ENCODE results near the gene POU3F1.

POU3F1 gene

GRCh38 chr1:38009088-38009840 is 37.3 kb downstream of the POU3F1 start:
- Histone ChIP-seq H3K36me3 (ENCODE audit: control insufficient read depth in 1 of 2, insufficient read depth in 2 of 2, low read length in 2 of 2) (peaks cover 0 to 3% of the 10 kb centered on the region in 2 donors), H3K27me3 (ENCODE audit: low read depth, low read length) (no peaks in the 10 kb centered on the region), H3K9me3 (ENCODE audit: control insufficient read depth in 1 of 2, low read length in 2 of 2) (no peaks in the 10 kb centered on the region), H3K4me1 (ENCODE audit: control insufficient read depth in 1 of 2, insufficient read depth in 2 of 2, low read length in 2 of 2) (peaks cover 6 to 17% of the 10 kb centered on the region in 2 donors), H3K27ac (ENCODE audit: low read length) (no peak overlapping the region), H3K4me3 (ENCODE audit: low read depth in 1 of 2, low read length in 2 of 2) (no peak overlapping the region)

GRCh38 chr1:38006008-38006828 is 40.4 kb downstream of the POU3F1 start:
- Histone ChIP-seq H3K4me1 (ENCODE audit: control insufficient read depth in 1 of 2, insufficient read depth in 2 of 2, low read length in 2 of 2) (peaks cover 3 to 23% of the 10 kb centered on the region in 2 donors), H3K27me3 (ENCODE audit: low read depth, low read length) (no peaks in the 10 kb centered on the region), H3K27ac (ENCODE audit: low read length) (peak overlapping the region; percentile 49), H3K9me3 (ENCODE audit: control insufficient read depth in 1 of 2, low read length in 2 of 2) (no peaks in the 10 kb centered on the region), H3K4me3 (ENCODE audit: low read depth in 1 of 2, low read length in 2 of 2) (peak overlapping the region; percentile 7 to 20), H3K36me3 (ENCODE audit: control insufficient read depth in 1 of 2, insufficient read depth in 2 of 2, low read length in 2 of 2) (no peaks in the 10 kb centered on the region)

GRCh38 chr1:38005195-38006007 is 41.2 kb downstream of the POU3F1 start, which contains the start of gene FHL3:
TSS of gene FHL3 (minus strand) at chr1:38005514. CDS start at chr1:37999412, 6,102 bp downstream.
- Histone ChIP-seq H3K9me3 (ENCODE audit: control insufficient read depth in 1 of 2, low read length in 2 of 2) (no peaks in the 10 kb centered on the region), H3K27ac (ENCODE audit: low read length) (peak within 1 kb of the TSS; percentile 85), H3K27me3 (ENCODE audit: low read depth, low read length) (no peaks in the 10 kb centered on the region), H3K4me1 (ENCODE audit: control insufficient read depth in 1 of 2, insufficient read depth in 2 of 2, low read length in 2 of 2) (peaks cover 11 to 31% of the 10 kb centered on the region in 2 donors), H3K4me3 (ENCODE audit: low read depth in 1 of 2, low read length in 2 of 2) (peak within 1 kb of the TSS; percentile 68 to 77), H3K36me3 (ENCODE audit: control insufficient read depth in 1 of 2, insufficient read depth in 2 of 2, low read length in 2 of 2) (peaks cover 0 to 6% of the 10 kb centered on the region in 2 donors)

- Histone ChIP-seq H3K9me3 (ENCODE audit: control insufficient read depth in 1 of 2, low read length in 2 of 2) (no peaks in the 10 kb centered on the region), H3K36me3 (ENCODE audit: control insufficient read depth in 1 of 2, insufficient read depth in 2 of 2, low read length in 2 of 2) (peaks cover 0 to 6% of the 10 kb centered on the region in 2 donors), H3K27ac (ENCODE audit: low read length) (peak overlapping the region; percentile 85), H3K27me3 (ENCODE audit: low read depth, low read length) (no peaks in the 10 kb centered on the region), H3K4me1 (ENCODE audit: control insufficient read depth in 1 of 2, insufficient read depth in 2 of 2, low read length in 2 of 2) (peaks cover 21 to 40% of the 10 kb centered on the region in 2 donors), H3K4me3 (ENCODE audit: low read depth in 1 of 2, low read length in 2 of 2) (peak overlapping the region; percentile 68 to 77)
Measured at GRCh38 chr1:38004284-38005108, 42.1 kb downstream of the POU3F1 start.

- Histone ChIP-seq H3K9me3 (ENCODE audit: control insufficient read depth in 1 of 2, low read length in 2 of 2) (no peaks in the 10 kb centered on the region), H3K4me1 (ENCODE audit: control insufficient read depth in 1 of 2, insufficient read depth in 2 of 2, low read length in 2 of 2) (peaks cover 27 to 49% of the 10 kb centered on the region in 2 donors), H3K36me3 (ENCODE audit: control insufficient read depth in 1 of 2, insufficient read depth in 2 of 2, low read length in 2 of 2) (peaks cover 3 to 13% of the 10 kb centered on the region in 2 donors), H3K4me3 (ENCODE audit: low read depth in 1 of 2, low read length in 2 of 2) (peak overlapping the region; percentile 68 to 77), H3K27ac (ENCODE audit: low read length) (peak overlapping the region; percentile 85), H3K27me3 (ENCODE audit: low read depth, low read length) (no peaks in the 10 kb centered on the region)
Measured at GRCh38 chr1:38003261-38004250, 43.0 kb downstream of the POU3F1 start.

GRCh38 chr1:38000529-38001455 is 45.8 kb downstream of the POU3F1 start:
- H3K4me1 ChIP-seq (ENCODE audit: control insufficient read depth in 1 of 2, insufficient read depth in 2 of 2, low read length in 2 of 2) = peaks cover 27 to 66% of the 10 kb centered on the region in 2 donors
- H3K27me3 ChIP-seq (ENCODE audit: low read depth, low read length) = no peaks in the 10 kb centered on the region
- H3K4me3 ChIP-seq (ENCODE audit: low read depth in 1 of 2, low read length in 2 of 2) = peak overlapping the region; percentile 31 to 41
- peaks cover 16 to 28% of the 10 kb centered on the region in 2 donors for H3K36me3 ChIP-seq (ENCODE audit: control insufficient read depth in 1 of 2, insufficient read depth in 2 of 2, low read length in 2 of 2)
- H3K9me3 ChIP-seq (ENCODE audit: control insufficient read depth in 1 of 2, low read length in 2 of 2) = no peaks in the 10 kb centered on the region
- H3K27ac ChIP-seq (ENCODE audit: low read length) = peak overlapping the region; percentile 95

GRCh38 chr1:38000233-38000528 is 46.4 kb downstream of the POU3F1 start:
- Histone ChIP-seq H3K4me3 (ENCODE audit: low read depth in 1 of 2, low read length in 2 of 2) (peak overlapping the region; percentile 31 to 41), H3K4me1 (ENCODE audit: control insufficient read depth in 1 of 2, insufficient read depth in 2 of 2, low read length in 2 of 2) (peaks cover 29 to 67% of the 10 kb centered on the region in 2 donors), H3K27ac (ENCODE audit: low read length) (peak overlapping the region; percentile 95), H3K9me3 (ENCODE audit: control insufficient read depth in 1 of 2, low read length in 2 of 2) (no peaks in the 10 kb centered on the region), H3K27me3 (ENCODE audit: low read depth, low read length) (no peaks in the 10 kb centered on the region), H3K36me3 (ENCODE audit: control insufficient read depth in 1 of 2, insufficient read depth in 2 of 2, low read length in 2 of 2) (peaks cover 16 to 28% of the 10 kb centered on the region in 2 donors)

GRCh38 chr1:37999430-38000232 is 47.0 kb downstream of the POU3F1 start:
- Histone ChIP-seq H3K27me3 (ENCODE audit: low read depth, low read length) (no peaks in the 10 kb centered on the region), H3K4me1 (ENCODE audit: control insufficient read depth in 1 of 2, insufficient read depth in 2 of 2, low read length in 2 of 2) (peaks cover 34 to 72% of the 10 kb centered on the region in 2 donors), H3K9me3 (ENCODE audit: control insufficient read depth in 1 of 2, low read length in 2 of 2) (no peaks in the 10 kb centered on the region), H3K27ac (ENCODE audit: low read length) (peak overlapping the region; percentile 95), H3K4me3 (ENCODE audit: low read depth in 1 of 2, low read length in 2 of 2) (peak overlapping the region; percentile 31 to 41), H3K36me3 (ENCODE audit: control insufficient read depth in 1 of 2, insufficient read depth in 2 of 2, low read length in 2 of 2) (peaks cover 16 to 28% of the 10 kb centered on the region in 2 donors)

Measured in muscle layer of duodenum (tissue), 2 donors.